GM12878 (cell line): Measurements from ENCODE around the gene MATN1. TPM values are rescaled to one million over a fixed set of nuclear protein-coding genes. Genes with fewer than 3 reads are reported as not detected.

Experiments used
- ATAC-seq: fragments of 200-7000 bp; cut with Tn5 transposase; 3 replicates; pipeline ENCODE4 v1.9.1; 2020; ENCODE audit warnings: mild to moderate bottlenecking, moderate library complexity
- BruUV-seq: library from RNA; stranded (reverse); fragments of 400-500 nt; replicated peaks from 2 replicates; lab custom pipeline; 2021; lab: Mats Ljungman, UMichigan
- CTCF ChIA-PET: fragments of 300-600 bp; sonication (Branson Sonifier 250); formaldehyde crosslinking; extraction: SDS; loops from one replicate; lab custom pipeline; 2021; ENCODE audit warnings: inconsistent platforms; lab: Yijun Ruan, JAX
- POLR2A ChIA-PET: fragments of 350-600 bp; formaldehyde crosslinking; extraction: SDS; loops from one replicate; lab custom pipeline; 2021; ENCODE audit warnings: inconsistent platforms; lab: Charles Lee
- RAD21 ChIA-PET: fragments of 300-600 bp; sonication (Branson Sonifier 250); formaldehyde crosslinking; loops from one replicate; lab custom pipeline; 2023; ENCODE audit warnings: antibody characterized with exemption; ENCODE audit not compliant: unreplicated experiment; lab: Charles Lee
- SMC1A ChIA-PET: fragments of 300-600 bp; sonication (Branson Sonifier 250); formaldehyde crosslinking; loops from one replicate; lab custom pipeline; 2023; ENCODE audit not compliant: unreplicated experiment, uncharacterized antibody; lab: Charles Lee
- DNase-seq: peaks from one replicate; pipeline ENCODE4 v3.0.0-alpha.2; 2011; ENCODE audit warnings: low read depth, low spot score
- FAIRE-seq: peaks from 3 replicates; lab custom pipeline; 2011; peaks lifted over from hg19 to GRCh38; lab: Jason Lieb, UNC
- H2AFZ ChIP-seq: 2 replicates; pipeline ENCODE4 v1.6.0; 2011; ENCODE audit warnings: low read depth, low read length, control low read depth; ENCODE audit not compliant: control insufficient read depth
- H3K27ac ChIP-seq: 2 replicates; pipeline ENCODE4 v1.5.1; 2011; ENCODE audit warnings: control low read depth; ENCODE audit not compliant: control insufficient read depth, insufficient read depth
- H3K27me3 ChIP-seq, 2 experiments: replicated peaks in 1 of 2; 2 replicates each; pipeline versions ENCODE4 v1.6.0 to v1.6.1; 2011; ENCODE audit warnings: low read length in 1 of 2; ENCODE audit not compliant: control insufficient read depth in 2 of 2, insufficient read depth in 2 of 2
- H3K36me3 ChIP-seq, 2 experiments: 2 replicates each; pipeline ENCODE4 v1.5.1; 2011; ENCODE audit warnings: low read length in 1 of 2; ENCODE audit not compliant: control insufficient read depth in 2 of 2, insufficient read depth in 2 of 2
- H3K4me1 ChIP-seq: 2 replicates; pipeline ENCODE4 v1.6.1; 2011; ENCODE audit warnings: mild to moderate bottlenecking, low read length, moderate library complexity, mixed read lengths; ENCODE audit not compliant: control insufficient read depth, insufficient read depth
- H3K4me2 ChIP-seq: 2 replicates; pipeline ENCODE4 v1.6.0; 2011; ENCODE audit warnings: control low read depth; ENCODE audit not compliant: control insufficient read depth, insufficient read depth
- H3K4me3 ChIP-seq: fragments of 200-600 bp; sonication (generic); 2 replicates; pipeline ENCODE4 v1.5.1; 2016
- H3K79me2 ChIP-seq: 2 replicates; pipeline ENCODE4 v1.6.0; 2011; ENCODE audit warnings: low read length; ENCODE audit not compliant: control insufficient read depth, insufficient read depth
- H3K9ac ChIP-seq: 2 replicates; pipeline ENCODE4 v1.8.0; 2011; ENCODE audit warnings: low read length, control low read depth, mixed read lengths; ENCODE audit not compliant: control insufficient read depth, insufficient read depth
- H3K9me3 ChIP-seq: replicated peaks from 3 replicates; pipeline ENCODE4 v1.5.1; 2011; ENCODE audit warnings: mild to moderate bottlenecking, low read length; ENCODE audit not compliant: control insufficient read depth, insufficient read depth
- H4K20me1 ChIP-seq: 2 replicates; pipeline ENCODE4 v1.6.0; 2011; ENCODE audit not compliant: control insufficient read depth, insufficient read depth
- ATF3 ChIP-seq: IDR thresholded peaks from 2 replicates; pipeline ENCODE4 v1.6.1; 2011; ENCODE audit warnings: low read depth, mild to moderate bottlenecking, low read length, moderate library complexity, borderline replicate concordance; ENCODE audit errors: extremely low read depth
- IKZF1 ChIP-seq: fragments of 450-650 bp; conservative IDR thresholded peaks from 2 replicates; pipeline ENCODE4 v1.6.1; 2017; ENCODE audit warnings: antibody characterized with exemption, mild to moderate bottlenecking
- MEF2B ChIP-seq: fragments of 450-650 bp; IDR thresholded peaks from 2 replicates; pipeline ENCODE4 v1.6.1; 2018; ENCODE audit warnings: mild to moderate bottlenecking, moderate library complexity; ENCODE audit not compliant: partially characterized antibody, poor library complexity, severe bottlenecking
- NFYB ChIP-seq: IDR thresholded peaks from 2 replicates; pipeline ENCODE4 v1.6.1; 2011; ENCODE audit warnings: low read depth, mild to moderate bottlenecking, low read length, improper control_type of control experiment, moderate library complexity; ENCODE audit not compliant: insufficient read depth
- NR2C1 ChIP-seq: fragments of 450-650 bp; IDR thresholded peaks from 2 replicates; pipeline ENCODE4 v1.6.1; 2017; ENCODE audit warnings: antibody characterized with exemption, mild to moderate bottlenecking, moderate library complexity
- PAX5 ChIP-seq: IDR thresholded peaks from 2 replicates; pipeline ENCODE4 v1.6.1; 2011; ENCODE audit warnings: low read depth, low read length, borderline replicate concordance
- POU2F2 ChIP-seq: IDR thresholded peaks from 3 replicates; pipeline ENCODE4 v1.6.1; 2011; ENCODE audit warnings: low read depth, mild to moderate bottlenecking, low read length, borderline replicate concordance
- RCOR1 ChIP-seq: conservative IDR thresholded peaks from 2 replicates; pipeline ENCODE4 v1.6.1; 2012; ENCODE audit warnings: low read depth, low read length, improper control_type of control experiment
- SKIL ChIP-seq: fragments of 450-650 bp; IDR thresholded peaks from 2 replicates; pipeline ENCODE4 v1.6.1; 2017; ENCODE audit warnings: mild to moderate bottlenecking, low read depth, inconsistent platforms; ENCODE audit not compliant: poor library complexity, severe bottlenecking
- SMAD1 ChIP-seq: fragments of 450-650 bp; IDR thresholded peaks from 2 replicates; pipeline ENCODE4 v1.6.1; 2018; ENCODE audit warnings: mild to moderate bottlenecking, low read depth; ENCODE audit not compliant: partially characterized antibody
- SP1 ChIP-seq: IDR thresholded peaks from one replicate; pipeline ENCODE4 v1.6.1; 2011; ENCODE audit warnings: low read depth, low read length
- SPI1 ChIP-seq: IDR thresholded peaks from 2 replicates; pipeline ENCODE4 v1.6.1; 2011; ENCODE audit warnings: low read depth, mild to moderate bottlenecking, low read length, moderate library complexity, borderline replicate concordance; ENCODE audit not compliant: insufficient read depth
- SUZ12 ChIP-seq: fragments of 200-600 bp; sonication (generic); IDR thresholded peaks from one replicate; pipeline ENCODE4 v1.6.1; 2018; ENCODE audit warnings: antibody characterized with exemption, mild to moderate bottlenecking; ENCODE audit not compliant: unreplicated experiment
- WRNIP1 ChIP-seq: IDR thresholded peaks from 2 replicates; pipeline ENCODE4 v1.6.1; 2011; ENCODE audit warnings: low read depth, low read length, improper control_type of control experiment, borderline replicate concordance
- ZBED1 ChIP-seq: IDR thresholded peaks from 2 replicates; pipeline ENCODE4 v1.6.1; 2016; ENCODE audit warnings: borderline replicate concordance
- ZNF274 ChIP-seq: IDR thresholded peaks from one replicate; pipeline ENCODE4 v1.8.0; 2011; ENCODE audit not compliant: insufficient read length, insufficient read depth
- ZNF687 ChIP-seq: fragments of 450-650 bp; IDR thresholded peaks from 2 replicates; pipeline ENCODE4 v1.6.1; 2017; ENCODE audit warnings: mild to moderate bottlenecking, moderate library complexity
- in situ Hi-C: fragments of 300-500 bp; cut with MboI; formaldehyde crosslinking; loops from 9 replicates; pipeline ENCODE4 v1.14.3; 2018; ENCODE audit warnings: mixed read lengths
- intact Hi-C: fragments of 100-400 bp; cut with micrococcal nuclease; formaldehyde crosslinking; loops from one replicate; pipeline ENCODE4 v1.14.2; 2022; ENCODE audit not compliant: unreplicated experiment
- polyA plus RNA-seq, 11 experiments: library from polyadenylated mRNA; depleted of rRNA in 4 of 11; unstranded in 6 of 11; stranded (reverse) in 5 of 11; fragments of >200 nt; fragmentation: Nextera tagmentation in 4 of 11; fragmentation: Illumina TruSeq in 1 of 11; extraction: Ambion mirVana in 4 of 11; extraction: Trizol in 1 of 11; gene quantifications; 1 replicate in 1 of 11; 2 replicates in 10 of 11; pipeline versions ENCODE4 v1.2.1 to v1.2.3, GENCODE V29; 2011 to 2016; ENCODE audit warnings: inconsistent platforms in 2 of 11, missing spikeins in 2 of 11, low read depth in 1 of 11
- total RNA-seq, 4 experiments: library from RNA; depleted of rRNA in 3 of 4; stranded (reverse); fragments of >200 nt in 3 of 4; fragmentation: Illumina TruSeq in 1 of 4; extraction: Trizol in 1 of 4; gene quantifications; 2 replicates each; pipeline versions ENCODE4 v1.2.1 to v1.2.3, GENCODE V29; 2013 to 2021

The MATN1 gene
- total and polyA plus RNA-seq, 10 of the 15 experiments (the other 5 are each of a cell fraction or from before 2014, with no cell fraction given), result 0.04 to 0.50 (median 0.10) TPM; not detected in 1

DNA sequence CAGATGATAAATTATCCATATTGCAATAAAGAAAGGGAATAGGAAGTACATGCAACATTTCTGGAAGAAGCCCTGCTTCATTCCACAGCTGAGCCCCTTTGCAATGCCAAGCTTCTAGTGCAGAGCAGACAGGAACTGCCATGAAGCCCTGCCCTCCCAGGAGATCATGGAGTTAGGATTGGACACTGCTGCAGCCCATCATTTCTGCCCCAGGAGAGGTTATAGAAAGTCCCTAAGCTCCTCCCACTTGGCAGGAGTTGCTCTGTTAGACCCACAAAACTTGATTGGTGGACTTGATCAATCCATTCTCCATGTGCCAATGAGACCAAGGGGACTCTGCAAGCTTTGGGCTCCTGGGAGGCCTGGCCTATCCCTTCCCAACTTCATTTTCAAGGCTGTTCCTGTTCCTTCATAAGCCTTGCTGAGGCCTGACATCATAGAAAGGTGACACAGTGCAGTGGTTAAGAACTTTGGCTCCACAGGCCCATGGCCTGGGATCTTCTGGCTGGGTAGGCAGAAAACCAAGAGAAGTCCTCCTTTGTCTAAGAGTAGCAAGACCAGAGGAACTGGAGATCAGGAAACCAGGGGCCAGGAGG lies 35.5 kb upstream of the MATN1 start:
- H4K20me1 ChIP-seq, result no peaks in the 10 kb centered on the region
- intact Hi-C loops, result no loop called here
- no peaks in the 10 kb centered on the region for H3K27me3 ChIP-seq
- H2AFZ ChIP-seq, result no peak overlapping the region; the same call in 1 of the 2 replicates
- peak; percentile 85 for DNase-seq
- H3K4me2 ChIP-seq, result peak overlapping the region; percentile 75
- peak overlapping the region; percentile 98; the same call in 1 of the 2 replicates for H3K4me3 ChIP-seq
- H3K79me2 ChIP-seq, result peaks cover 85% of the 10 kb centered on the region
- BruUV-seq, result no TSS peak
- peaks cover 60% of the 10 kb centered on the region for H3K4me1 ChIP-seq
- ATAC-seq, result peak; percentile 46
- peak overlapping the region; percentile 97 for H3K9ac ChIP-seq
- ChIA-PET POLR2A (interaction anchor here (1.3 to 20.6 kb wide), 7 partner anchors 10 to 40 kb away, joined by 8 to 741 read pairs (median 10); no protein-coding TSS in a partner anchor), CTCF (interaction anchor here (0.7 to 8.8 kb wide), 11 partner anchors 8 to 39 kb away, joined by 3 to 107 read pairs (median 6); no protein-coding TSS in a partner anchor), SMC1A (interaction anchor here (0.7 to 24.8 kb wide), 6 partner anchors 10 to 219 kb away, joined by 3 to 556 read pairs (median 128); partner anchors contain the start of gene MATN1), RAD21 (interaction anchor here (0.9 to 17.1 kb wide), 9 partner anchors 9 to 154 kb away, joined by 3 to 462 read pairs (median 7); no protein-coding TSS in a partner anchor)
- peak overlapping the region; percentile 93 for H3K27ac ChIP-seq
- peak; percentile 86 for FAIRE-seq
- in situ Hi-C loops, result loop anchor here (10.0 kb wide), 1 partner anchor 1176 kb away; the partner anchor contains the start of gene PTP4A2
- H3K9me3 ChIP-seq, result no peaks in the 10 kb centered on the region
- H3K36me3 ChIP-seq, result no peaks in the 10 kb centered on the region; a peak in 1 of 4 replicates
- TF ChIP-seq SPI1, result peak; percentile 45; the same call in 1 of the 2 replicates
- 0 out of 2 replicates have a peak, but pooled peaks have one; percentile 5 for TF ChIP-seq IKZF1
- no peak for TF ChIP-seq PAX5
- no peak for TF ChIP-seq SMAD1
- no peak for TF ChIP-seq ZBED1
- TF ChIP-seq SUZ12, result no peak
- peak; percentile 78 for TF ChIP-seq SP1
- TF ChIP-seq WRNIP1, result no peak
- TF ChIP-seq SKIL, result no peak
- 0 out of 2 replicates have a peak, but pooled peaks have one; percentile 16 for TF ChIP-seq ZNF687
- TF ChIP-seq ATF3, result no peak
- TF ChIP-seq POU2F2, result no peak
- no peak for TF ChIP-seq ZNF274
- no peak for TF ChIP-seq RCOR1
- TF ChIP-seq NFYB, result peak; percentile 98
- no peak for TF ChIP-seq NR2C1
- TF ChIP-seq MEF2B, result peak; percentile 13
